Measurements from ENCODE around the gene KIF21B.

GRCh38 chr1:200989337-200989736 lies 34.2 kb downstream of the KIF21B start:
- TF ChIP-seq, protein P1, sequence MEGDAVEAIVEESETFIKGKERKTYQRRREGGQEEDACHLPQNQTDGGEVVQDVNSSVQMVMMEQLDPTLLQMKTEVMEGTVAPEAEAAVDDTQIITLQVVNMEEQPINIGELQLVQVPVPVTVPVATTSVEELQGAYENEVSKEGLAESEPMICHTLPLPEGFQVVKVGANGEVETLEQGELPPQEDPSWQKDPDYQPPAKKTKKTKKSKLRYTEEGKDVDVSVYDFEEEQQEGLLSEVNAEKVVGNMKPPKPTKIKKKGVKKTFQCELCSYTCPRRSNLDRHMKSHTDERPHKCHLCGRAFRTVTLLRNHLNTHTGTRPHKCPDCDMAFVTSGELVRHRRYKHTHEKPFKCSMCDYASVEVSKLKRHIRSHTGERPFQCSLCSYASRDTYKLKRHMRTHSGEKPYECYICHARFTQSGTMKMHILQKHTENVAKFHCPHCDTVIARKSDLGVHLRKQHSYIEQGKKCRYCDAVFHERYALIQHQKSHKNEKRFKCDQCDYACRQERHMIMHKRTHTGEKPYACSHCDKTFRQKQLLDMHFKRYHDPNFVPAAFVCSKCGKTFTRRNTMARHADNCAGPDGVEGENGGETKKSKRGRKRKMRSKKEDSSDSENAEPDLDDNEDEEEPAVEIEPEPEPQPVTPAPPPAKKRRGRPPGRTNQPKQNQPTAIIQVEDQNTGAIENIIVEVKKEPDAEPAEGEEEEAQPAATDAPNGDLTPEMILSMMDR (IDR thresholded peaks at IDR 0.05), result no peak
- no peak for TF ChIP-seq POLR2A (IDR thresholded peaks at IDR 0.05)

Data from right lobe of liver (tissue), 4 donors.